ENCODE data around the gene NMT1. TPM values are rescaled to one million over a fixed set of nuclear protein-coding genes. Genes with fewer than 3 reads are reported as not detected.

The NMT1 gene
- total and polyA plus RNA-seq, 2 of the 13 experiments (the other 11 are each of a cell fraction or from before 2014, with no cell fraction given) = 75.7 to 142 TPM

- no peak for TF ChIP-seq SNAPC5 (CRISPR knock-in tag; IDR thresholded peaks at IDR 0.05; ENCODE audit: borderline replicate concordance)
- TF ChIP-seq PATZ1 (CRISPR knock-in tag; IDR thresholded peaks at IDR 0.05) = peak; percentile 58
- no peak for TF ChIP-seq ZNF484 (CRISPR knock-in tag; IDR thresholded peaks at IDR 0.05; ENCODE audit: borderline replicate concordance, low read depth)
- no peak for TF ChIP-seq ZNF280D (CRISPR knock-in tag; IDR thresholded peaks at IDR 0.05)
- no peak for TF ChIP-seq NONO (IDR thresholded peaks at IDR 0.05)
- no peak for TF ChIP-seq NONO (CRISPR knock-in tag; conservative IDR thresholded peaks at IDR 0.05)
- 0 out of 2 replicates have a peak, but pooled peaks have one; percentile 25 for TF ChIP-seq CREM (IDR thresholded peaks at IDR 0.05)
- TF ChIP-seq CREM (CRISPR knock-in tag; IDR thresholded peaks at IDR 0.05) = no peak
- TF ChIP-seq ATRX (CRISPR knock-in tag; IDR thresholded peaks at IDR 0.05; ENCODE audit: borderline replicate concordance) = no peak; the same call in 1 of the 2 replicates
- no peak for TF ChIP-seq ZNF773 (CRISPR knock-in tag; IDR thresholded peaks at IDR 0.05; ENCODE audit: borderline replicate concordance)
- no peak for TF ChIP-seq ZNF441 (CRISPR knock-in tag; IDR thresholded peaks at IDR 0.05; ENCODE audit: borderline replicate concordance)
- TF ChIP-seq ZNF629 (CRISPR knock-in tag; conservative IDR thresholded peaks at IDR 0.05) = 0 out of 2 replicates have a peak, but pooled peaks have one; percentile 22
- no peak for TF ChIP-seq ZNF10 (CRISPR knock-in tag; IDR thresholded peaks at IDR 0.05; ENCODE audit: borderline replicate concordance, low read depth)
- no peak for TF ChIP-seq ZNF260 (CRISPR knock-in tag; IDR thresholded peaks at IDR 0.05; ENCODE audit: borderline replicate concordance, low read depth)
- no peak for TF ChIP-seq REPIN1 (CRISPR knock-in tag; IDR thresholded peaks at IDR 0.05; ENCODE audit: borderline replicate concordance, low read depth)
- no peak for TF ChIP-seq ZNF746 (CRISPR knock-in tag; IDR thresholded peaks at IDR 0.05)
- TF ChIP-seq HNRNPL (IDR thresholded peaks at IDR 0.05; ENCODE audit: low read depth, low read length) = no peak
- TF ChIP-seq ARID5B (CRISPR knock-in tag; IDR thresholded peaks at IDR 0.05) = peak; percentile 76; the same call in 1 of the 2 replicates
- no peak for TF ChIP-seq CENPBD1 (CRISPR knock-in tag; IDR thresholded peaks at IDR 0.05; ENCODE audit: borderline replicate concordance, low read depth)
Observed at GRCh38 chr17:45101883-45102811, 41.0 kb downstream of the NMT1 start (continued).

Data from HepG2 (cell line).